NCI-H2107 (cell line): ENCODE data around the gene CCDC171.
"Not testable (repeated sequence)": the region's sequence is repeated elsewhere in the genome, so short reads cannot be mapped to it uniquely, and the experiment has no call there.

ENCODE experiments used
- DNase-seq: peaks from one replicate; lab custom pipeline; 2025; lab: John Stamatoyannopoulos, UW

CCDC171 gene

DNA sequence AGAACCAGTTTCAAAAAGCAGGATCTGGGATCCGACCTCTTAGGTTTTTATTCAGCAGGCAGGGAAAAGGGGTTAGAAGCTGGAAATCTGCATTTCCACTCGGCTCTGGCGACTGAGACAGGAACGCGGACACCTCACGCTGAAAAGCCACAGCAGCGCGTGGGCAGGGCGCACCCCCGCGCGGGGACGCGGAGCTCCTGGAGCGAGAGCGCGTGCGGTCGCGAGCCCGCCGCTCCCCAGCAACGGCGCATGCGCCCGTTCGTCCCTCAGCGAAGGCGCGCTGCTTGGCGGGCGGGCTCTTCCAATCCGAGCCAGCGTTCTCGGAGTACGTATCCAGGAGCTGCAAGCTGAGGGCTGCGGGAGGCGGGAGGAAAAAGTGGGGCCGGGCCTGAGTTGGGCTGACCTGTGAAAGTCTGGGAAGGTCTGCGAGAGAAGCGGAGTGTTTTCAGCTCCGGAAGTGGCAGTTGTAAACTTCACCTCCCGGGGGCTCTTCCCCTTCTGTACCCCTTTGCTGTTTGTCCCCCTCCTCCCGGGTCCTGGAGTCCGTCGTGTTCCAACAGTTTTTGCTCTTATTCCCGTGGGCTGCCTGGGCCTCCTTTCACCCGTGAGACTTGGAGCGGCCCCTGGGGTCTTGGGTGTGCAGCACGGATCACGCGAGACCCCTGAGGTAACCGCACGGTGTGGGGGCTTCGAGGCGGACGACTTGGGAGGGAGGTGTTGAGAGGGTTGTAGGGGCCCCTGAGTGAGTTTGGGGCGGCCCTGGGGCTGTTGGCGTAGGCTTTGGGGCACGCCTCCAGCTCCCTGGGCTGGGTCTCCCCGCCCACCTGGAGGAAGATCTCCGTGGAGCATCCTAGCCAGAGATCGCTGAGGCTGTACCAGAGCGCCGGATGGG is at the start of gene CCDC171:
Gene CCDC171 (plus strand): TSS at position 408 of the 892 bp plus-strand sequence. CDS start 11,046 bp downstream, outside the sequence.
- peak; percentile 89 for DNase-seq

DNA sequence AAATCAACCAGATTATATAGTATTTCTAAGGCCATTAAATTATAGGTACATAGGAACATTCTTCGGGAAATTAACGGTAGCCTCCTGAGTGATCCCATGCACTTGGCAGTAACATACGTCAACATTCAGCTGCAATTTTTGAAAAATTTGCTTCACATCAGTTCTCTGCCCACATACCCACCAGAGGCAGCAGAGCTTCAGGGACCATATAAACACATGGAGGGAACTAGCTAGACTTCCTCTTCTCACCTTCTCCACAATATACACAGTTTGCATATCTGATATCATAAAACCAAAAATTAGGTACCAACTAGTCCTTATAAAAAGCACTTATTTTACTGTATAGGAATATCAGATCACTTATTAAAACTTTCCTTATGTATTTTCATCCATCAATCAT is 46.9 kb upstream of the CCDC171 start:
- no peak for DNase-seq

DNA sequence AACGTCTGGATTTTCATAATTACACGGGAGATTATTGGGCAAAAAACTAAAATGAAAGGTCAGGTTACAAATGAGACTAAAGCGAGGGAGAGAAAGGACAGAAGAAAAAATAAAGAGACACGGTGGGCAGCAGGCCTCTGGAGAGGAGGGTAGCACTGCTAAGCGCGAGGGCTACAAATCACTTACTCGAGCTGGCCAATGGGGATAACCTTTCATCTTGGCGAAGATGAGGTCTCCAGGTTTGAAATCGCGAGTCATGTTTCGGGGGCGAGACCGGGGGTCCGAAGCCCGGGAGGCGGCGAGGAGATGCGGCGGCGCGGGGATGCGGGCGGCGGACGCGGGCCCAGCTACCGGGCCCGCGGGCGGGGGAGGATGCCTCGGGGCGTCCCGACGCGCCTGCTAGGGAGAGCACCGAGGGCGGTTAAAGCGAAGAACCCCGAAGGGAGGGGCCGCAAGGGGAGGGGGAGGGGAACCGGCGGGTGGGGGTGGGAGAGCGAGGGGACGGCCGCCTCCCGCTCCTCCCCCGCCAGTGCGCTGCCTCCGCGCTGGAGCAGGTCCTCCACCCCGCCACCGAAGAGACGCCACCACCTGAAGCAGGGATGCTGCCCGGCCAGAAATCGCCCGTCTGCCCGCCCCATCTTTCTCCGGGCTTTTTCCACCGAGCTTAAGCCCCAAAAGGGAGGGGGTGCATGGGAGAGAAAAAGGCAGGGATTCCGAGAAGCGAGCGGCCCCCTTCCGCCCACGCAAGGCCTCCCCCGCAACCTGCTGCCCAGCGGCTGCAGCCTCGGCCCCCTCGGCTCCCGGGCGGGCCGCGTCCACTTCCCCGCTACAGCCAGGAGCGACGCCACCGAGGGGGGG is 42.7 kb upstream of the CCDC171 start:
- no peak for DNase-seq

DNA sequence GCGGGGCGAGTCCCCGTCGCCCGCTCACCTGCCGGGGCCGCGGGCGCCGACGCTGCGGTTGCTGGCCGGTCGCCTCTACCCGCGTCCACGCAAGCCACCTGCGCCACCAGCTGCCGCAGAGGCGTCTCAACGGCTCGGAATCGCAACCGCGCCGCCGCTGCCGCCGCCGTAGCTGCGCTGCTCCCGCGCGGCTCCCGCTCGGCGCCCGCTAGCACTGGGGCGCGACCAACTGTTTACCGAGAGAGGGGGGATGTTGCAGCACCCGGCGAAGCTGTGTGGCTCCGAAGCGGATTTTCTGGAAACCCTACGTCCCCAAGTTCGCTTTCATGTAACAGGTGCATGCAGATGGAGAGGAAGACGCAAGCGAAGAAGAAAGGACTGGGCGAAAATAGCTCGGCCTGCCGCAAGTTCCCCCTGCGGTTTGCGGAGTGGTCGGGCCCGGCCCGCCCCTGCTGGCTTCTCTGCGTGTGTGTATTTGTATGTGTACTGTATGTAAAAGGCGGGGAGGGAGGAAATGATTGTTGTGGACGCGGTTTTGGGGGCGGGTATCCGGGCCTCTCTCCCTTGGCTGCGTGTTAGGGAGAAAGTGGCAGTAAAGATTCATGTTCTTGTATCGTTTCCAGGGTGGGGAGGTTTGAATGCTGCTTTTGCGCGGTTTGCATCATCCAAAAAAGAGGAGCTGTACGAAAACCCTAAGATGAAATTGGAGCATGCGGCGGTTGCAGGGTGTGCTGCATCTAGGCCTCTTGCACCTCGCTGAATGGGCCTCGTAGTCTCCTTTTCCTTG is 41.9 kb upstream of the CCDC171 start, which contains the start of gene PSIP1:
Gene PSIP1 (minus strand): TSS at position 182 of the 787 bp plus-strand sequence. CDS start 782 bp downstream, outside the sequence.
- peak; percentile 92 for DNase-seq

DNA sequence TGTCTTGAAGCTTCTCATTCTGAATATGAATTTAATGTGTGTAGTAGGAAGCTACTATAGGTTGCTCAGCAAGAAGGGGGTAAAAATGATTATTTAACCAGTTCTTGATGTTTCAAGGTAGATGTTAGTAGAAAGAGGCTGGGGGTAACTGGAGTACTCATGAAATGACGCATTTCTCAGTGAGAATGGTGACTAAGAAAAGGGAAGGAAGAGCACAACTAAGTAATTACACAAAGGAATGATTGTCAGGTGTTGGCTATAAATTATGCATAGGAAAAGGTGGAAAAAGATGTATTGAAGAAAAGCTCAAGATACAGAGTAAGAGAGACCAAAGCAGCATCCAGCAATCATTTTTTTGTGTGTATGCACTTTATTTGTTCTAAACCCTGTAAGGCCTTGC is 40.6 kb upstream of the CCDC171 start:
- no peak for DNase-seq

DNA sequence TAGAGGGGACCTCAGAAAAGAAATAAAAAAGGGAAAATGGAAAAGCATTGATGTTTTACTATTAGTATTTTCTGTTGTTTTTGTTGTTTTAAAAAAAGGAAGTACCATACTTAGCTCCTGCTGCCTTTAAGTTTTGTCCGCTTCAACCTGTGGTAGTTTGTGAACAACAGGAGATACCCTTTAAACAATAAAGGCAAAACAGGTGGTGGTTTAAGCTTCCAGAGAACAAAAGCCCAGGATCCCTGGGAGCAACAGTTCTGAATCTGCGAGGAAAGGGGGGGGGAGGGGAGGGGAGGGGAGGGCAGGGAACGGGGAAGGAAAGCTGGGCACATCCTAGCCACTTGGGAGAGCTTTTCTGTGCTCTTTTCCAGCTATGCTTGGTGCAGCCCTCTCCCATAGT is 40.0 kb upstream of the CCDC171 start:
- no peak for DNase-seq

DNA sequence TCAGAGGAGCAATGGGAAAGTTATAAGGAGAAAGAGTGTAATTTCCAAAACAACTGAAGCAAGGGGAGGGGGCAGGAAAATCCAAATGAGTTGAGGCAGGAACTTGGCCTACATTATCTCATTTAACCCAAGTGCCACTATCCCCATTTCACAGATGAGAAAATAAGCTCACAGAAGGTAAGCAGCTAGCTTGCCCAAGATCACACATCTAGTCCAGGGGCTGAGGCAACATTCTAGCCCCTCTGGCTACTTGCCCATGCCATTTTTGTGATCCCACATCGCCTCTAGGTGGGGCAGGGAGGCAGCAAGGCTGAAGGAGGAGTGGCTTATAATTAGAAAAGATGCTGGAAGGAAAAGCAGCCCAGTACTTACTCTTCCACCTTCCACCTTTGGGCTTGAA is 39.5 kb upstream of the CCDC171 start:
- DNase-seq, result no peak

DNA sequence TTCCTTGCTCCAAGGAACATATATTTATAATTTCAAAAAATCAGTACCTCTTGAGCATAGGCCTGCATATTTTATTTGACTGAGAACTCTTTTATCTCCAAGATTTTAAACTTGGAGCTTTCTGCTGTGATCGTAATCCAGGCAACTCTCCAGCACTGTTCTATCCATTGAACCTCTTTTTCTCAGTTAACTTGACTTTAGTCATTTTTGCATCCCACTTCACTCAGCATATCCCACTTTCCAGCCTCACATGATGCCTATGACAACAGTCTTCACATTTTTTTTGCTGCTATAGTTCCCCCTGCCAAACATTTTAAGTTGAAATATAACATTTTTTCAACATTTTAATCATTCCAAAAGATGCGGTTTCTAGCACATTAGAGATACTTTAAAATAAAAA is 33.0 kb upstream of the CCDC171 start:
- DNase-seq, result no peak

DNA sequence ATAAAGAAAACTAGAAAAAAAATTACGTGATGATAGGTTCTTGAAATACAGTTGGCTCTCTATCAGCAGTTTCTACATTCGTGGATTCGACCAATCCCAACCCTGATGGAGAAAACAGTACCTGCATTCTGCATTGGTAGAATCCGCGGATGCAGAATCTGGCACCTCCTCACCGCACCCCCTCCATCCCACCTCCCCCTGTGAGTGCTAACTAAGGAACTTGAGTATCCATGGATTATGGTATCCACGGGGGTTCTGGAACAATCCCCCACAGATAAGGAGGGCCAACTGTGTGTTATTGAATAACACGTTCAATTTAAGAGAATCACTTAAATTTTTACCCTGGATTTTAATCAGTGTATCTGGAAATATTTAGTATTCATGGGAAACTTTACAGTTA is 31.6 kb upstream of the CCDC171 start:
- no peak for DNase-seq

DNA sequence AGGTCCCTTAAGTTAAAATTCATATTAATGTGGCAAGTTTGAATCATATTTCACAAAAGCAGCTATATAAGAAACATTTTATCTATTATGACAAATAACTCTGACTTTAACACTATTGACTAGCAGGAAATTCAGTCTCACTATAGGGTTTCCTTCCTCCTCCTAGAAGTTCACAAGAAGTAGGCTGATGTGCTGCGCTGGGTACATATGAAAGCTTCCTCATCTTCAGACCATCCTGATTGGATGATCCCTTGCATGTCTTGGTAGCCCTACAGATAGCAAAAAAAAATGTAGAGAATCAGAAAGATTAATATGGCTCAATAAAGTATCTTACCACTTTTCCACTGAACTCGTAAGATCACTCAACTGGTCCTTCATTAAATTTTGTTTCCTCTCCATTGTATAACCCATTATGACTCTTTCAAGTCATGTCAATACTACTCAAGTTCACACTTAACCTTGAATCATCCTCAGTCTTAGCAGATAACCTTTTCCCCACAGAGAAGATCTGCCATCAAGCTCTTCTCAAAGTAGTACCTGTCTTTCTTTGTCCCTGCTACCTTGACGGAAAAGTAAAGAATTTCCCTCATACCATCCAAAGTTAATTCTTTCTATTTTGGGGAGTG is 30.6 kb upstream of the CCDC171 start:
- DNase-seq, result no peak

DNA sequence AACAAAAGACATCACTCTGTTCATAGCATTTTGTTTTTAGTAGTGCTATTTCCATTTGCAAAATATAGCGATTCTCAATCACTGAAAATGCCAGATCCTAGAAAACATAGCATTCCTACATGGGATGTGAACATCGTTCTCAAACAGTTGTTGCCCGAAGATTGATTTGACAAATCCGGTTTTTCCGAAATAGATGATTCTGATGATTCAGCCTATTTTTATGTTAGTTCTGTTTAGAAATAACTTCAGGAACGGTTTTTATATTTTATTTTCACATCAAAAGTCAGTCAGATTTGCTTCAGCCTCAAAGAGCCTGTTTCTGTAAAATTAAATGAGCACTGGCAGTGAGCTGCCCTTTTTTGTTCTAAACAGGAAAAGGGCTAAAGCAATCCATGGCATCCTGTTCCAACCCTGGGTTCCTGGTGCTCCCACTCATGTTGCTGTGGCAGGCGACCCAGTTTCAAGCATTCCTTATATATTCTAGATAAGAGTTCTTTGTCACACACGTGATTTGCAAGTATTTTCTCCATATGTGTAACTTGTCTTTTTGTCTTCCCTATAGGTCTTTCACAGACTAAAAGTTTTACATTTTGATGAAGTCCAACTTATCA is 27.9 kb upstream of the CCDC171 start:
- DNase-seq, result no peak

DNA sequence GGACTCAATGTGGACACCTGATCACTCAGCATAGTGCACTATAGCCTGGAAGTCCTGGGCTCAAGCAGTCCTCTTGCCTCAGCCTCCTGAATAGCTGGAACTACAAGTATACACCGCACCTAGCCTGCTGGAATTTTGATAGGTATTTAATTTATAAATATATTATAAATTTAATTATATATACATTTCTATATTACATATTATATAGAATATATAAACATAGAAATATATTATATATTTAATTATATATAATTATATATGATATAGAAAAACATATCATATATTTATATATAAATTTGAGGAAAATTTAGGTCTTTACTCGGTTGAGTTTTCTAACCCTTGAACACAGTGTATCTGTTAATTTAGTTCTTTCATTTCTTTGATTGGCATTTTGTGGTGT is 26.9 kb upstream of the CCDC171 start:
- DNase-seq, result no peak

DNA sequence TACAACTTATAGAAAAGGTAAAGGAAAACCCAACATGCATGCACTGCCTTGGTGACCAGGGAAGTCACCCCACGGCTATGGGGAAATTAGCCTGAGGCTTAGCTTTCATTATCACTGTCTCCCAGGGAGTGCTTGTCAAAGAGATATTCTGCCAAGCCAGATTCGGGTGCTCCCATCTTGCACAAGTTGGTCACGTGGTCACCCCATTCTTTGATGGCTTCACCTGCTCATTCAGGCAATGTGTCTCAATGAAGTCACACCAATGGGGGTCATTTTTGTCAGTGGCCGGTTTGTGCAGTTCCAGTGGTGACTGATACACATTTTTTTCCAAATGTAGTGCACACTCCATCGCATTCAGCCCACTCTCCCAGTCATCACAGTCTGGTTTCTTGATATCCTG is 25.8 kb upstream of the CCDC171 start:
- not testable (repeated sequence) for DNase-seq

DNA sequence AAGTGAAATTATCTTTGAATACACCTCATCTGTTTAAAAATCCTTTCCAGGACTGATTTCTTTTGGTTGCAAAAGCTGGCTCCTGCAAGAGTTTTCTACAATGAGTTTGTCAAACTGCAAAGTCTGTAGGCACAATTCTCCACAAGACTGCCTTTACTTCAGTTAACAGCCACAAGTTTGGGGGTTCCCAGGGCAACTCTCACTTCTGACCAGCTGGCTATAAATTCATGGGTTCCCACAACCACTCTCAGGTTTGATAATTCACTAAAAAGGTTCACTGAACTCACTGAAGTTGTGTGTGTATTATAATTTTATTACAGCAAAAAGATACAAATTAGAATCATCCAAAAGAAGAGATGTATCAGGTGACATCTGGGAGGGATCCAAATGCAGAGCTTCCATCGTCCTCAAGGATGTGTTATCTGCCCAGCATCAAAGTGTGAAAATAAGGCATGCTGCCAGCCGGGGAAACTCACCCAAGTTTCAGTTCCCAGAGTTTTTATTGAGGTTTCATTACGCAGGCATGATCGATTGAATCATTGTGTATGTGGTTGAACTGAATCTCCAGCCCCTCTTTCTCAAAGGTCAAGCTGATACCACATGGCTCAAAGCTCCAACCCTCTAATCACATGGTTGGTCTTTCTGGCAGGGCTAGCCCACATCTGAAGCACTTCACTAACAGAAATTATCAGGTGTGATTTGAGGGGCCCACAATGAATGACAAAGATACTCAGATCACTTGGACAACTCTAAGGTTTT is 23.1 kb upstream of the CCDC171 start:
- no peak for DNase-seq

DNA sequence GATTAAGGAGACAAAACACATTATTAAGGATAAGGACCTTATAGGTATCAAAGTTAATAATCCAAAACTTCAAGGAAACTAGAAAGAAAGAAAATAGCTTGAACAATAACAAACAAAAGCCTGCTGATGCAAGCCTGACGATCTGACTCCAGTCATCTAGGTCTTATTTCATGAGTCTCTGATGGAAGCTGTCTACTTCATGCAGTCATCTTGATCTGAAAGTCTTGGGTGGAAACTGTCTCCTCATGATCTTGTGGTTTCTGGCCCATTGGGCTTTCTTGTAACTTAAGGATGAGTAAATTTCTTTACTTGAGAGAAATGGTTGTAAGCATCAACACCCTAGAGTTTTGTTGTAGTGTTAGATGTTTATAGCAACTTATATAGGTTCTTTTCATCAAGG is 21.5 kb upstream of the CCDC171 start:
- DNase-seq, result no peak

DNA sequence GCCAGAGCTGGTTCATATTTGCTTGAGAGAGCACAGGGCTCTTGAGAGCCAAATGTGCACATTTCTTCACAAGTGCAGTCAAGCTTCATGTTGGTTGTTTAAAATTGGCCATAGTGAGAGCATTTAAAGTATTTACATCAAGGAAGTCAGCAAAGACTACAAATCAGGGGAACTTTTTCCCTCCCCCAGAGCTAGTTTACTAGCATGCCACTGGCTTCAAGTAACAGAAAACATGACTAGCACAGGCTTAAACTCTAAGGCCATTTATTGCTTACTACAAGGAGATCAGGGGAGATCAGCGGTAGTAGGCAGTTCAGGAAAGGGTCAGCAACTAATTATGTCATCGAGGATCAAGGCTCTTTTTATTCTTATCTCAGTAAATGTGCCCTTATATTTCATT is 11.0 kb upstream of the CCDC171 start:
- DNase-seq, result no peak

DNA sequence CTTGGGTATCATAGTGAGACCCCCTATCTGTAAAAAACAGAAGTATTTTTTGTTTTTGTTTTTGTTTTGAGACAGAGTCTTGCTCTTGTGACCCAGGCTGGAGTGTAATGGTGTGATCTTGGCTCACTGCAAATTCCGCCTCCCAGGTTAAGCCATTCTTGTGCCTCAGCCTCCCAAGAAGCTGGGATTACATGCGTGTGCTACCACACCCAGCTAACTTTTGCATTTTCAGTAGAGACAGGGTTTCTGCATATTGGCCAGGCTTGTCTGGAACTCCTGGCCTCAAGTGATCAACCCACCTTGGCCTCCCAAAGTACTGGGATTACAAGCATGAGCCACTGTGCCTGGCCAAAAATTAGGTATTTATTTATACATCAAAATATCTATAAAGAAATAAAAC is 10.2 kb upstream of the CCDC171 start:
- DNase-seq, result no peak

DNA sequence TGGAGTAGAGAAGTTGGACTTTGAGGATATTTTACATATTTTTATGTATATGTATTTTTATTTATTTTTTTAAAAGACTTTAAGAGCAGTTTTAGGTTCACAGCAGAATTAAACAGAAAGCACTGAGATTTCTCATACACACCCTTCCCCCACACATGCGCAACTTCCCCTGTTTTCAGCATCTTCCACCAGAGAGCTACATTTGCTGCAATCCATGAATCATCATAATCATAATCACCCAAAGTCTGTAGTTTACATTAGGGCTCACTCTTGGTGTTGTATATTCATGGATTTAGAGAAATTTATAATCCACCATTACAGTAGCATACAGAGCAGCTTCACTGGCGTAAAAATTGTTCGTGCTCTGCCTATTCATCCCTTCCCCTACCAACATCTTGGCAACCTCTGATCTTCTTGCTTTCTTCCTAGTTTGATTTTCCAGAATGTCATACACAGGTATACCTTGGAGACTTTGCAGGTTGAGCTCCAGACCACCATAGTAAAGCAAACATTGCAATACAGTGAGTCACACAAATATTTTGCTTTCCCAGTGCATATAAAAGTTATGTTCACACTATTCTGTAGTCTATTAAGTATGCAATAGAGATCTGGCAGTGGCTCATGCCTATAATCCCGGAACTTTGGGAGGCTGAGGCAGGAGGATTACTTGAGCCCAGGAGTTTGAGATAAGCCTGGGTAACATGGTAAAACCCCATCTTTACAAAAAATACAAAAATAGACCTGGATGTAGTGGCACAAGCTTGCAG is 9.6 kb upstream of the CCDC171 start:
- no peak for DNase-seq

DNA sequence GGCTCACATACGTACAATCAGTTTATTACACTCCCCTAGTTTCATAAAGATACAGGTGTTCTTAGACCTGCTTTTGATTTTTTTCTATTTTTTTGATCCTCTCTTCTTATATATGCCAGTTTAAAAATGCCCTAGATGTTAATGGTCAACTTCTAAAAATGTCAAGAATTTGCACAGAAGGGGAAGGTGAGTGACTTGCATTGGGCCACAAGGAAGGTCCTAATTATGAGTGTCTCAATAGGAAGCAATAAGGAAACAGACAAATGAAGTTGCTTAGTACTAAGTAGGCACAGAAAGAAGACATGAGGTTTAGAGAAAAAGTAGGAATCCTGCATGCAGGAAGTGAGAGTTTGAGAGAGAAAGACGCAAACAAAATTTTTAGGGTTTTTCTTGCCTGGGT is 3.2 kb upstream of the CCDC171 start:
- no peak for DNase-seq

DNA sequence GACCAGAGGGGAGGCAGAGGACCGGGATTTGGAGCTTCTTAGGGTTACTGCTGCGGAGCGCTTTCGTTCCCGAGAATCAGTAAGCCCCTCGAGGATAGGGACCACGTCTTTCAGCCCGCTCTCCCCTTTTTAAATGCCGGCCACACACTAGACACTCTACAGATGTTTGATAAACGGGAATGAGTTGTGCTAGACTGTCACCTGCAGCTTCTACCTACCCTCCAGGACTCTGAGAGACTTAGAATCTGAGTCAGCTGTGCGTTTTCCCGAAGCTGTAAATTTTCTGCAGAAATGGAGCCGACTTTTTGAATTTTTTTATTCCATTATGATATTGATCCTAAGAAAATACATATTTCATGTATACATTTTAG is 670 bp downstream of the CCDC171 start:
- DNase-seq, result no peak
